Esophagus muscularis mucosa (tissue), 3 donors: ENCODE measurements around the gene MAST3.

Experiments
- CTCF ChIP-seq, 3 experiments: fragments of 200-600 bp in 2 of 3; fragments of 450-650 bp in 1 of 3; sonication (generic) in 2 of 3; IDR thresholded peaks; one replicate each; pipeline ENCODE4 v1.5.1; 2017 to 2019; ENCODE audit warnings: antibody characterized with exemption in 3 of 3, mild to moderate bottlenecking in 2 of 3, moderate library complexity in 1 of 3
- POLR2A ChIP-seq: fragments of 450-650 bp; IDR thresholded peaks from one replicate; pipeline ENCODE4 v1.6.1; 2017; ENCODE audit warnings: antibody characterized with exemption, moderate library complexity, mild to moderate bottlenecking, low read depth

- TF ChIP-seq CTCF (IDR thresholded peaks at IDR 0.05) (no peak), POLR2A (no peak)
Measured at GRCh38 chr19:18150776-18151624, 53.4 kb downstream of the MAST3 start.
